ENCODE measurements around the gene ACAP1.
A peak's percentile ranks its signal among the peaks of the same experiment; 100 is the strongest.

Gene ACAP1

GRCh38 chr17:7312432-7313087, 23.8 kb upstream of the ACAP1 start:
- DNase-seq: no peak

- DNase-seq: peak in 1 of 2 donors; percentile 15
These were observed 23.0 kb upstream of the ACAP1 start for GRCh38 chr17:7313088-7313889.

- no peak for DNase-seq
These were observed 22.2 kb upstream of the ACAP1 start for GRCh38 chr17:7313890-7314718.

- peak; percentile 92 to 94 for DNase-seq
These were observed 21.4 kb upstream of the ACAP1 start, which contains the start of gene GPS2 for GRCh38 chr17:7314719-7315569. TSS of gene GPS2 (minus strand) at chr17:7315360. CDS start at chr17:7315052, 308 bp downstream.

- DNase-seq: no peak
These were observed 20.6 kb upstream of the ACAP1 start for GRCh38 chr17:7315570-7316235.

GRCh38 chr17:7317161-7317803, 19.0 kb upstream of the ACAP1 start:
- DNase-seq: no peak

GRCh38 chr17:7318121-7318860, 18.0 kb upstream of the ACAP1 start:
- DNase-seq: no peak

GRCh38 chr17:7321466-7321865, 14.9 kb upstream of the ACAP1 start:
- no peak for DNase-seq

GRCh38 chr17:7322520-7323194, 13.7 kb upstream of the ACAP1 start:
- DNase-seq: no peak

GRCh38 chr17:7323731-7324437, 12.4 kb upstream of the ACAP1 start:
- peak; percentile 57 to 70 for DNase-seq

- no peak for DNase-seq
These were observed 11.9 kb upstream of the ACAP1 start for GRCh38 chr17:7324438-7324779.

- no peak for DNase-seq
These were observed 11.2 kb upstream of the ACAP1 start for GRCh38 chr17:7325031-7325528.

GRCh38 chr17:7326186-7326585, 10.1 kb upstream of the ACAP1 start:
- DNase-seq: no peak

GRCh38 chr17:7327056-7327455, 9.3 kb upstream of the ACAP1 start:
- no peak for DNase-seq

GRCh38 chr17:7327501-7327900, 8.8 kb upstream of the ACAP1 start:
- DNase-seq: no peak

- no peak for DNase-seq
These were observed 8.3 kb upstream of the ACAP1 start for GRCh38 chr17:7328009-7328408.

- DNase-seq: peak in 1 of 2 donors; percentile 35
These were observed 7.4 kb upstream of the ACAP1 start, which contains the start of gene NEURL4 for GRCh38 chr17:7328840-7329373. TSS of gene NEURL4 (minus strand) at chr17:7329335. CDS start at chr17:7329312, 23 bp downstream.

GRCh38 chr17:7329374-7329996, 6.8 kb upstream of the ACAP1 start:
- peak; percentile 97 to 98 for DNase-seq
